GM12865 (cell line): ENCODE data around the gene PGM5.

ENCODE experiments used
- DNase-seq: peaks from one replicate; pipeline ENCODE4 v3.0.0; 2010; ENCODE audit warnings: low read depth
- H3K4me3 ChIP-seq: 2 replicates; pipeline ENCODE4 v1.5.1; 2011; ENCODE audit warnings: mild to moderate bottlenecking, low read depth, low read length, control low read depth
- TF ChIP-seq, protein P1 (sequence below): IDR thresholded peaks from 2 replicates; pipeline ENCODE4 v1.5.1; 2011; ENCODE audit warnings: low read length, control low read depth, low read depth, inconsistent platforms; ENCODE audit not compliant: insufficient read depth; ENCODE audit errors: missing control alignments

The PGM5 gene

DNA sequence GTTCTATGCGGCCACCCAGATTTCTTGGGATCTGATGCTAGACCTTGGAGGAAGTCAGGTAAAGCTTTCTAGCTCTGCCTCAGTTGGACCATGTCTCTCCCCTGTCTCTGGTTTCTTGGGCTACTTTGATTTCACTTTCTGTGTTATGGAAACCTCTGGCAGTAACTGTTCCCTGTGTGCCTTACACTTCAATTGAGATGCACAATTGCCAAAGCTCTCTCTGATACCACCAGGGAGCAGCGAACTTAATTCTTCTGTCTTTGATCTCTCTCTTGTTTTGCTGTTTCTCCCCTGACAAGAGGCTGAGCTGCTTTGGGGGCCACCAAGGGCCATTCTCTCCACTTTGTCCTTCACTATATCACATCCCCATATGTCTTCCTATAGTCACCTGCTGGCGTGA, 61.4 kb downstream of the PGM5 start:
- H3K4me3 ChIP-seq, result no peak overlapping the region
- DNase-seq, result no peak
- TF ChIP-seq, protein P1, sequence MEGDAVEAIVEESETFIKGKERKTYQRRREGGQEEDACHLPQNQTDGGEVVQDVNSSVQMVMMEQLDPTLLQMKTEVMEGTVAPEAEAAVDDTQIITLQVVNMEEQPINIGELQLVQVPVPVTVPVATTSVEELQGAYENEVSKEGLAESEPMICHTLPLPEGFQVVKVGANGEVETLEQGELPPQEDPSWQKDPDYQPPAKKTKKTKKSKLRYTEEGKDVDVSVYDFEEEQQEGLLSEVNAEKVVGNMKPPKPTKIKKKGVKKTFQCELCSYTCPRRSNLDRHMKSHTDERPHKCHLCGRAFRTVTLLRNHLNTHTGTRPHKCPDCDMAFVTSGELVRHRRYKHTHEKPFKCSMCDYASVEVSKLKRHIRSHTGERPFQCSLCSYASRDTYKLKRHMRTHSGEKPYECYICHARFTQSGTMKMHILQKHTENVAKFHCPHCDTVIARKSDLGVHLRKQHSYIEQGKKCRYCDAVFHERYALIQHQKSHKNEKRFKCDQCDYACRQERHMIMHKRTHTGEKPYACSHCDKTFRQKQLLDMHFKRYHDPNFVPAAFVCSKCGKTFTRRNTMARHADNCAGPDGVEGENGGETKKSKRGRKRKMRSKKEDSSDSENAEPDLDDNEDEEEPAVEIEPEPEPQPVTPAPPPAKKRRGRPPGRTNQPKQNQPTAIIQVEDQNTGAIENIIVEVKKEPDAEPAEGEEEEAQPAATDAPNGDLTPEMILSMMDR, result no peak

DNA sequence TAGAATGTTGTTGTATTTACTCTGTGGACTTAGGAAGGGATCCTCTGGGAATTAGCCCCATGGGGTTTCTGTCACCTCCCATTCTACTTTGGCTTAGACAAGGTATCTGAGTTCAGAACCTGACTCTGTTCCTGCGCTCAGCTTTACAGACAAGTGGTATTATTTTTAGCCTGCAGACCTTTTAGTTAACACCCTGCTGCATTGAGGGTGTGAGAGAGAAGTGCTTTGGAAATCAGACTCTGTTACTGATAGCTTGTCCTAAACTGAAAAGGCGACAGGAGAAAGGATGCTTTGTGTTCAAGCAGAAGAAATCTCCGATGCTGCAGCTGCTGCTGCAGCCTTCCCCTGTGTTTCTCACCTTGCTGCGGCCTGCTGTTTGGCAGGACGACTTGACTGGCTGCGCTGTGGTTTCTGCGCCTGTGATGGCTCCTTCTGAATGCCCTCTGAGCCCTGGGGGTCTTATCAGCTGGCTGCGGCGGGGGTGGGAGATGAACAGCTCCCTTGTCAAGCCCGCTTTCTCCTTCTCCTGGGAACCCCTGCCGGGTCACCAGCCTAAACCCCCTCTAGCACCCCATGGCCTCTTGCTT, 61.9 kb downstream of the PGM5 start:
- no peak for DNase-seq
- TF ChIP-seq, protein P1, result no peak
- no peak overlapping the region for H3K4me3 ChIP-seq

DNA sequence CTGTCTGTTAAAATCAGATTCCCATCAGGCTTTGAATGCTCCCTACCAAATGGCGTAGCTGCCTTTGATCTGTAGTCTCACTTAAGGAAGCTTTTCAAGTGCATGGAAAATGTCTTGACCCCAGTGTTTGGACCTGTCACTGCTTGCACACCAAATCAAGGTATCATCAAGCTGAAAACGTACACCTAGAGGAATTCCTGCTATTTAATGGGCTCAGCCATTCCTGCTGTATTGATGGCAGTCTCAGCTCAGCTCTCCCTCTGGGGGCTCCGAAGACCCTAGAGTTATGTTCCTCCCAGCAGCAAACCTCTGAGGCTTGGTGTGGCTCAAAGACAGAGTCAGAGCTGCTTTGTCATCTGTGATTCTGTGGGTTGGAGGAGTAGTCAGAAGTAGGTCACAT, 63.5 kb downstream of the PGM5 start:
- no peak overlapping the region for H3K4me3 ChIP-seq
- TF ChIP-seq, protein P1, result no peak
- DNase-seq, result no peak

DNA sequence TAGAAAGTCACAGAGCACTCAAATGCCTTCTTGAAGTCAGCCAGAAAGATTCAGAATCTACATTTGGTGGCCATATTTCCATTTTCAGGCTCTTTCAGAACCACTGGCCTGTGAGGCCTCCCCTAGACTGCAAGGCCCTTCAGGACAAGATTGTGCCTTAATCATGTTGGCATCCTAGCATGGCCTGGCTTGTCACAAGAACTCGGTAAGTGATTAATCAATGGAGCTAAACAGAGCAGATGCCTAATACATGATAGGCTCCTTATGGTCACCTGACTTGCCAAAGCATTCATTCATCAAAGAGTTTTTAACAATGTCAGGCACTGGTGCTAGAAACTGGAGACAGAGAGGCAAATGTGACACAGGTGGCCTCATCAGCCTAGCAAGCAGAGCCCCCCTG, 70.3 kb downstream of the PGM5 start:
- H3K4me3 ChIP-seq, result no peak overlapping the region
- DNase-seq, result no peak
- TF ChIP-seq, protein P1, result no peak

DNA sequence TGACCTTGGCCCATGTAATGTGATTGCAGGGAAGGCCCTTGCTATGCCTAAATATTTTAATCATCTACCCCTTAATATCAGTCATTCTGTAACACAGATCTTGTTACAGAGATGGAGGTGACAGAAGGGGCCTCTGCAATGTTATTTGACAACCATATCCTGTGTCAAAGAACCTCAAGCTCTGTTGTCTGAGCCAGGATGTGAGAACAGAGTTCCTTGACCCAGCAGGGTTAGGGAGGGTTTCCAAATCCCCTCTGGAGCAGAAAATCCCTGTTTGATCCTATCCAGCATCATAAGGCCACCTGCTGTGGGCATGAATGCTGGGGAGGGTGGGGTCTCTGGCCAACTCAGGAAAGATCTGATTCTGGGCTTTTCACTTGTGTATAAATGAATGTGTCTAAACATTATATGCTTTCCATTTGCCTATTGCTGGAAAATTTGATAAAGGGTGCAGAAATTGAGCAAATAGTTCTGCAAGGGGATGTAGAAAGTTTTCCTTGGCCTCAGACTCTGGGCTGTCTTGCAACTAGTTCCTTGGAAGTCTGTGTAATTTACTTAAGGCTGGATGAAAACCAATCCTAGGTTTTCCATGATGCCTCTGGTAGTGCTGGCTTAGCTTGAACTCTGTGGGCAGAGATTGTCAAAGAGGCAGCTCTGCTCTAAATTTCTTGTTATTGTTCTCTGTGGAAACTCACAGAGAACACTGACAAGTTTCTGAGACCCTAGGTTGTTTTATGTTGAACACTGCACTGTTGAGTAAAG, 71.0 kb downstream of the PGM5 start:
- no peak for DNase-seq
- TF ChIP-seq, protein P1, result no peak
- no peak overlapping the region for H3K4me3 ChIP-seq

DNA sequence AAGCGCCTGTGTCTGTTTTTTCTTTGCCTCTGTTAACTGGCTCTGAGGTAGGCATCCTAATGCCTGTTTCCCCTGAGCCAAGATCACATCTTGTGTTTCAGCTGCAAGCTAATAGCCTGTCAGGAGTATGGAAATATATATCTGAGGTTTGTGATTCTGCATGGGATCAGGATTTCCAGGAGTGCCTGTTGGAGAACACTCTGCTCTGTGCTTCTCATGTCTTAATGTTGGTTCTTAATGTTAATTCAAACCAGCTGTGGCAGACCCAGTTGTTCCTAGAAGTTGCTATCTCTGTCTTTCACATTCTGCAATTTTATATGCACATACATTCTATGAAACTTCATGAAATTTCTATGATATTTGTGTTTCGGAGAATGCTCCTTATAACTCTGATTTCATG, 72.1 kb downstream of the PGM5 start:
- no peak overlapping the region for H3K4me3 ChIP-seq
- TF ChIP-seq, protein P1, result no peak
- DNase-seq, result no peak
